OCI-LY7 (cell line): ENCODE measurements around the gene TRIM26. TPM values are rescaled to one million over a fixed set of nuclear protein-coding genes. Genes with fewer than 3 reads are reported as not detected.

ENCODE experiments used
- BruUV-seq: library from RNA; stranded (reverse); fragments of 400-500 nt; replicated peaks from 2 replicates; lab custom pipeline; 2021; lab: Mats Ljungman, UMichigan
- CTCF ChIA-PET: fragments of 300-600 bp; sonication (Branson Sonifier 250); formaldehyde crosslinking; loops from one replicate; lab custom pipeline; 2022; ENCODE audit warnings: antibody characterized with exemption; ENCODE audit not compliant: unreplicated experiment; lab: Charles Lee
- POLR2A ChIA-PET: fragments of 300-600 bp; sonication (Branson Sonifier 250); formaldehyde crosslinking; loops from one replicate; lab custom pipeline; 2022; ENCODE audit warnings: antibody characterized with exemption; lab: Charles Lee
- DNase-seq: peaks from one replicate; pipeline ENCODE4 v3.0.0-alpha.2; 2015; ENCODE audit warnings: low spot score
- H2AFZ ChIP-seq: fragments of 200-600 bp; sonication (generic), shearing (Covaris generic); 2 replicates; pipeline ENCODE4 v1.6.1; 2014; ENCODE audit warnings: mild to moderate bottlenecking, antibody characterized with exemption, low read length, moderate library complexity
- H3K27ac ChIP-seq: fragments of 200-600 bp; sonication (generic); 2 replicates; pipeline ENCODE4 v1.5.1; 2014; ENCODE audit warnings: mixed run types, low read depth, mild to moderate bottlenecking, moderate library complexity, low read length, inconsistent platforms; ENCODE audit not compliant: poor library complexity, severe bottlenecking
- H3K36me3 ChIP-seq: fragments of 200-600 bp; sonication (generic); 2 replicates; pipeline ENCODE4 v1.6.1; 2014; ENCODE audit warnings: mild to moderate bottlenecking, antibody characterized with exemption, low read length, moderate library complexity, mixed read lengths; ENCODE audit not compliant: insufficient read depth
- H3K4me1 ChIP-seq: fragments of 200-600 bp; sonication (generic); 2 replicates; pipeline ENCODE4 v1.5.1; 2014; ENCODE audit warnings: mild to moderate bottlenecking, low read length; ENCODE audit not compliant: insufficient read depth, poor library complexity, severe bottlenecking
- H3K4me2 ChIP-seq: fragments of 200-600 bp; sonication (generic); 2 replicates; pipeline ENCODE4 v1.6.1; 2014; ENCODE audit warnings: mild to moderate bottlenecking, low read length
- H3K4me3 ChIP-seq: fragments of 200-600 bp; sonication (generic); 2 replicates; pipeline ENCODE4 v1.5.1; 2014; ENCODE audit warnings: mild to moderate bottlenecking, low read depth, low read length; ENCODE audit not compliant: poor library complexity, severe bottlenecking
- H3K79me2 ChIP-seq: fragments of 200-600 bp; sonication (generic); 2 replicates; pipeline ENCODE4 v1.6.1; 2016; ENCODE audit warnings: low read depth, mild to moderate bottlenecking, low read length, moderate library complexity, mixed read lengths; ENCODE audit not compliant: insufficient read depth
- H3K9me2 ChIP-seq: fragments of 200-600 bp; sonication (generic); 2 replicates; pipeline ENCODE4 v1.6.1; 2016; ENCODE audit warnings: mild to moderate bottlenecking, low read length, mixed read lengths; ENCODE audit not compliant: insufficient read depth
- H3K9me3 ChIP-seq: fragments of 200-600 bp; sonication (generic); 2 replicates; pipeline ENCODE4 v1.6.1; 2014; ENCODE audit warnings: mild to moderate bottlenecking, mixed run types, low read length, mixed read lengths
- H4K20me1 ChIP-seq: fragments of 200-600 bp; sonication (generic); 2 replicates; pipeline ENCODE4 v1.6.1; 2014; ENCODE audit warnings: mild to moderate bottlenecking, antibody characterized with exemption, low read length, moderate library complexity, mixed read lengths; ENCODE audit not compliant: insufficient read depth
- EZH2phosphoT487 ChIP-seq: fragments of 200-600 bp; sonication (generic); IDR thresholded peaks from 2 replicates; pipeline ENCODE4 v1.6.1; 2018; ENCODE audit warnings: low read depth, borderline replicate concordance, mild to moderate bottlenecking, mixed run types, antibody characterized with exemption, low read length, moderate library complexity, mixed read lengths
- intact Hi-C: fragments of 100-400 bp; cut with micrococcal nuclease; formaldehyde crosslinking; loops from one replicate; pipeline ENCODE4 v1.10.0; 2022; ENCODE audit not compliant: unreplicated experiment
- total RNA-seq, 2 experiments: library from RNA; depleted of rRNA in 1 of 2; stranded (reverse); fragments of >200 nt in 1 of 2; shearing (Covaris generic) in 1 of 2; gene quantifications; 2 replicates each; pipeline ENCODE4 v1.2.3, GENCODE V29; 2014 to 2022
- TF ChIP-seq, protein P1 (sequence below): fragments of 200-600 bp; sonication (generic); conservative IDR thresholded peaks from 2 replicates; pipeline ENCODE4 v1.5.1; 2014; ENCODE audit warnings: mild to moderate bottlenecking, antibody characterized with exemption, low read length, moderate library complexity, mixed read lengths

Gene TRIM26
- total RNA-seq, 2 experiments from 2014 or later = 53.2 to 53.3 TPM

DNA sequence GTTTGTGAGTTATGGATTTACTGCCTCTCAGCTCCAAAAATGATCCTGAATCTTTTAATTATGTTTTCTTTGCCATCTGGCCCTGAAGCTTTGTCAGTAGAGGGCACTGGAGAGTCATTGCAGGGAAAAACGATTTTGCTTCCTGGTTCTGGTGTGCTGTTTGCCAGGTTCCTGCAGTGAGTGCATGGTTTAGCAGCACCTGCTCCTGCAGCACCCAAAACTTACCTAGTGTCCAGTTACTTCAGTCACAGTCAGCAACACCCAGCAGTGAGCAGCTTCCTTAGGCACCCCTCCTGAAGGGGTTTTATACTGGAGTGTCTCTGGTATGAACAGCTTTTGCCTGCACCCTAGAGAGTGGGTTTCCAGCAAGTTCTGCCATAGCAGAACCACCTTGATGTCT is 6.0 kb upstream of the TRIM26 start:
- DNase-seq = peak; percentile 85
- H3K9me3 ChIP-seq = peaks cover 17% of the 10 kb centered on the region; the same call in 1 of the 2 replicates
- peak overlapping the region; percentile 99 for H2AFZ ChIP-seq
- TF ChIP-seq, protein P1, sequence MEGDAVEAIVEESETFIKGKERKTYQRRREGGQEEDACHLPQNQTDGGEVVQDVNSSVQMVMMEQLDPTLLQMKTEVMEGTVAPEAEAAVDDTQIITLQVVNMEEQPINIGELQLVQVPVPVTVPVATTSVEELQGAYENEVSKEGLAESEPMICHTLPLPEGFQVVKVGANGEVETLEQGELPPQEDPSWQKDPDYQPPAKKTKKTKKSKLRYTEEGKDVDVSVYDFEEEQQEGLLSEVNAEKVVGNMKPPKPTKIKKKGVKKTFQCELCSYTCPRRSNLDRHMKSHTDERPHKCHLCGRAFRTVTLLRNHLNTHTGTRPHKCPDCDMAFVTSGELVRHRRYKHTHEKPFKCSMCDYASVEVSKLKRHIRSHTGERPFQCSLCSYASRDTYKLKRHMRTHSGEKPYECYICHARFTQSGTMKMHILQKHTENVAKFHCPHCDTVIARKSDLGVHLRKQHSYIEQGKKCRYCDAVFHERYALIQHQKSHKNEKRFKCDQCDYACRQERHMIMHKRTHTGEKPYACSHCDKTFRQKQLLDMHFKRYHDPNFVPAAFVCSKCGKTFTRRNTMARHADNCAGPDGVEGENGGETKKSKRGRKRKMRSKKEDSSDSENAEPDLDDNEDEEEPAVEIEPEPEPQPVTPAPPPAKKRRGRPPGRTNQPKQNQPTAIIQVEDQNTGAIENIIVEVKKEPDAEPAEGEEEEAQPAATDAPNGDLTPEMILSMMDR = peak; percentile 96
- no peak for TF ChIP-seq EZH2phosphoT487
- peak overlapping the region; percentile 25; the same call in 1 of the 2 replicates for H3K4me2 ChIP-seq
- H4K20me1 ChIP-seq = no peaks in the 10 kb centered on the region
- no TSS peak for BruUV-seq
- CTCF ChIA-PET = no interaction called here
- no peak overlapping the region for H3K4me3 ChIP-seq
- H3K27ac ChIP-seq = no peak overlapping the region
- no peaks in the 10 kb centered on the region for H3K9me2 ChIP-seq
- POLR2A ChIA-PET = interaction anchor here (0.6 to 1.1 kb wide), 3 partner anchors 9 to 982 kb away, joined by 3 to 4 read pairs (median 3); no protein-coding TSS in a partner anchor
- H3K79me2 ChIP-seq = no peaks in the 10 kb centered on the region
- H3K36me3 ChIP-seq = no peaks in the 10 kb centered on the region
- intact Hi-C loops = loop anchor here (1.0 kb wide), 1 partner anchor 178 kb away; no protein-coding TSS in a partner anchor
- H3K4me1 ChIP-seq = peaks cover 39% of the 10 kb centered on the region

DNA sequence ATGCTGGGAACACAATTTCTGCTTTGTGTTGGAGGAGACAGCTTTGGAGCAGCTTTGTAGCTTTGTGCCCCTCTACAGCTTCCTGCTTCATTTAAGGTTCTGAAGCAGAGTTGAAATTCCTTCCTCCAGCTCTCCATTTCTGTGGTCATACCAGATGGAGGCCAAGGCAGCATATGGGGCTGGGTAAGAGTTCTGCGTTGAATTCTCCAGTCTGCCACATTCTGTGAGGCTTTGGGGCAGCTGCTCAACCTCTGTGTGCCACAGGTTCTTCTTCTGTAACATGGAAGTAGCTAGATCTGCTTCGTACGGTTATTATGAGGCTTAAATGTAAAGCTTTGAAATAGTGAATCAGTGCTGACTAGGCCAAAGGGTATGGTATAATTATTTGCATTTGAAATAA is 2.9 kb upstream of the TRIM26 start:
- Histone ChIP-seq H3K4me3 (no peak overlapping the region), H3K27ac (peak overlapping the region; percentile 90), H3K4me1 (peaks cover 56% of the 10 kb centered on the region), H2AFZ (peak overlapping the region; percentile 46; the same call in 1 of the 2 replicates), H3K9me3 (no peaks in the 10 kb centered on the region), H3K9me2 (no peaks in the 10 kb centered on the region), H3K4me2 (peak overlapping the region; percentile 21; the same call in 1 of the 2 replicates), H3K79me2 (peaks cover 21% of the 10 kb centered on the region), H4K20me1 (peaks cover 12% of the 10 kb centered on the region), H3K36me3 (peaks cover 4% of the 10 kb centered on the region; the same call in 1 of the 2 replicates)
- TF ChIP-seq, protein P1 = no peak
- no peak for TF ChIP-seq EZH2phosphoT487
- ChIA-PET POLR2A (interaction anchor here (0.6 to 1.6 kb wide), 5 partner anchors 10 to 23 kb away, joined by 3 to 9 read pairs (median 3); no protein-coding TSS in a partner anchor), CTCF (no interaction called here)
- no peak for DNase-seq
- intact Hi-C loops = no loop called here
- no TSS peak for BruUV-seq

DNA sequence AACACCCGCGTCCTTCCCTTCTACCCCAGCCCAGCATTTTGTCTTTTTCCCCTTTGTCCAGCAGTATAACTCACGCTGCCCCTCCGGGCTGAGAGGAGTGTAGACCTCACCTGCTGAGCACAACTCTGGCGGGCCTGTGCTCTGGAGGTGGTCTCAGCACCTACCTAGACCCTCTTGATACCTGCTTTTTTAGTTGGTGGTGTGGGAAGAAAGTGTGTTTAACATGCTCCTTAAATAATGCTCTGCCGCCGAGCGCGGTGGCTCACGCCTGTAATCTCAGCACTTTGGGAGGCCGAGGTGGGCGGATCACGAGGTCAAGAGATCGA is 1.4 kb upstream of the TRIM26 start:
- H3K9me3 ChIP-seq = no peaks in the 10 kb centered on the region
- ChIA-PET POLR2A (interaction anchor here (1.4 kb wide), 1 partner anchor 13 kb away, joined by 3 read pairs; no protein-coding TSS in a partner anchor), CTCF (no interaction called here)
- peak overlapping the region; percentile 75 for H3K4me2 ChIP-seq
- no peaks in the 10 kb centered on the region for H3K9me2 ChIP-seq
- peak overlapping the region; percentile 90 for H3K27ac ChIP-seq
- H3K4me3 ChIP-seq = peak overlapping the region; percentile 93
- peaks cover 35% of the 10 kb centered on the region for H3K79me2 ChIP-seq
- intact Hi-C loops = loop anchor here (2.0 to 5.0 kb wide), 2 partner anchors 113 to 148 kb away; partner anchors contain the start of genes PPP1R11 and TRIM39
- H2AFZ ChIP-seq = peak overlapping the region; percentile 72
- no peak for DNase-seq
- H4K20me1 ChIP-seq = peaks cover 17% of the 10 kb centered on the region
- no peak for TF ChIP-seq EZH2phosphoT487
- TF ChIP-seq, protein P1 = no peak
- H3K4me1 ChIP-seq = peaks cover 66% of the 10 kb centered on the region
- BruUV-seq = no TSS peak
- peaks cover 14% of the 10 kb centered on the region; the same call in 1 of the 2 replicates for H3K36me3 ChIP-seq
